Stimulated activated CD8-positive, alpha-beta memory T cell treated with anti-CD3 and anti-CD28 coated beads, Interleukin-15, amount 100 ng/mL, for 4 hours (primary cell): ENCODE measurements around the gene UNKL.
"Not testable (repeated sequence)": the region's sequence is repeated elsewhere in the genome, so short reads cannot be mapped to it uniquely, and the experiment has no call there.

ENCODE experiments used
- DNase-seq, 2 donors: peaks; one replicate each; pipeline ENCODE4 v3.0.0-alpha.2; 2020; ENCODE audit warnings: low read depth in 2 of 2

UNKL gene

GRCh38 chr16:1446296-1447080 is 32.0 kb upstream of the UNKL start:
- DNase-seq: no peak

GRCh38 chr16:1445518-1446203 is 31.2 kb upstream of the UNKL start:
- no peak for DNase-seq

- no peak for DNase-seq
Observed at GRCh38 chr16:1444730-1445517, 30.4 kb upstream of the UNKL start.

- DNase-seq: no peak
Observed at GRCh38 chr16:1443980-1444729, 29.7 kb upstream of the UNKL start, which contains the start of gene CCDC154. TSS of gene CCDC154 (minus strand) at chr16:1444556. CDS start at chr16:1444322, 234 bp downstream.

DNA sequence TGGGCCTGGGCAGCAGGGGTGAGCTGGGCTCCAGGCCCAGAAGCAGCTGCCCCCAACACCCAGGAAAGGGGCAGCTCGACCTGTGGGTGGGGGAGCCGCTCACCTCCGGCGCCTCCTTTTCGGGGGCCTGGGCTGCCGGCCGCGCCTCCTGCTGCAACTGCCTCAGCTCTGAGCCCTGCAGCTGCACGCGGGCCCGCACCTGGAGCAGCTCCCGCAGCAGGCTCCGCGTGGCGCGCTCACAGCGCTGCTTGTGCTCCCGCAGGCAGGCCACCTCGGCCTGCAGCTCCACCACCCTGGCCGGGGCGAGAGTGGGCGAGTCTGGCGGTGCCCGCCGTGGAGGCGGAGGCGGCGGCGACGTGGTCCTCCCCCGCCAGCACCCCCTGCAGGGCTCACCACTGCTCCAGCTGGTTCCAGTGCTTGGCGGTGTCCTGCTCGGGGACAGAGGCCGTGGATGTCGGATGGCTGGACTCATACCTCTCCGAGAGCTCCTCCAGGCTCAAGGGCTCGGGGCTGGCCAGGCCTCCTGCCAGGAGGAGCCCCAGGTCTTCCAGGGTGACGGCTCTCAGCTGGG is 29.0 kb upstream of the UNKL start:
- DNase-seq: no peak

- DNase-seq: no peak
Observed at GRCh38 chr16:1442697-1443096, 28.2 kb upstream of the UNKL start.

GRCh38 chr16:1441391-1441829 is 26.9 kb upstream of the UNKL start:
- DNase-seq: no peak

DNA sequence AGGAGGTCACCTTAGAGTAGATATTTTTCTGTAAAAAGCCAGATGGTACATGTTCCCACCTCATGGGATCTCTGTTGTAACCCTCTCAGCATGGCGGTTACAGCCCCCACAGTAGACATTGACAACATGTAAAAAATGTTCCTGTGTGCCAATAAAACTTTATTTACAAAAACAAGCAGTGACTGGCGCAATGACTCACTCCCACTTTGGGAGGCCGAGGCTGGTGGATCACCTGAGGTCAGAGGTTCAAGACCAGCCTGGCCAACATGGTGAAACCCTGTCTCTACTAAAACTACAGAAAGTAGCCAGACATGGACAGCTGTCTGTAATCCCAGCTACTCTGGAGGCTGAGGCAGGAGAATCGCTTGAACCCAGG is 25.2 kb upstream of the UNKL start:
- not testable (repeated sequence) for DNase-seq

GRCh38 chr16:1439058-1439698 is 24.7 kb upstream of the UNKL start:
- no peak for DNase-seq

DNA sequence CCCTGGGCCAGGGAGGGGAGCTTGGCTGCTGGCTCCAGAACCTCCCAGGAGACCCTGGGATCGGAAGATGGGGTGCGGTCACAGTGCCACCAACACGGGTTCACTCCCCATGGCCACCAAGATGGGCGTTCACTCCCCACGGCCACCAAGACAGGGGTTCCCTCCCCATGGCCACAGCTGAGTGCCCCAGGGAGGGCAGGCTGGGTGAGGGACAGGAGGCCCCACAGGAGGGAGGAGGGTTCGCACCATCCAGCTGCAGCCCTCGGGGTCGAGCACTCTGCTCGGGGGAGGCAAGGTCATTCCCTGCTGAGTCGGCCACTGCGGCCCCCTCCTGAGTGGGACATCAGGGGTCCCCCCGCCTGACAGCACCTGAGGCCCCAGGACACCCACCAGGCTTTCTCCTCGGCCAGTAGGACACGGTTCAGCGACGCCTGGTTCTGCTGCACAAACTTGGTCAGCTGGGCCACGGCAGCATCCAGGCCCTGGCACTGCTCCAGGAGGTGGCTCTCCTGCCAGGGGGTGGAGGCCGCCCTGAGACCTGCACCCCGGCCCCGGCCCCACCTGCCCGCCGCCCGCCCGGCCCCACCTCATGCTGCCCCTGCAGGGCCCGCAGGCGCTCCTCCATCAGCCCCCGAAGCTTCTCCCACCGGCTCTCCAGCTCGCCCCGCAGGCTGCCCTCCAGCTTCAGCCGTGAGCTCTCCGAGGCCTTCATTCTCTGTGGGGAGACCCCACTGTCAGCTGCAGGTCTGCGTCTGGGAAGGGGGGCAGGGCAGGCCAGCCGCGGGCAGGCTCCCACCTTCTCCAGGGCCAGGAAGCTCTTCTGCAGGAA is 23.9 kb upstream of the UNKL start:
- DNase-seq: no peak

DNA sequence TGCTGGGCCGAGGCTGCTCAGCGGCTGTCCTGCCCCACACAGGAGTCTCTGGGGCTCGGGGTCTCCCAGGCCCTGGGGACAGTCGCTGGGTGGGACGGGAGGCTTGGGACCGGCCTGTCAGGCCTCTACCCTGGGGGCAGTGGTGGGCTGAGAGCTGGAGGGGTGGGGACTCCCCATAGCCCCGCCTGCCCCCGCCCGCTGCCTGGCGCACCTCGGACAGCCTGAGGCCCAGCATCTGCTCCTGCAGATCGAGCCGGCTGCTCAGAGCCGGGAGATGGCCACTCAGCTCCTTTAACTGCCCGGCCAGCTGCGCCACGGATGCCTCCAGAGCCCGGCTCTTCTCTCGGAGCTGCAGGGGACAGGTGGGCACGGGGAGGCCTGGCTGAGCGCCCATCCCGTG is 23.1 kb upstream of the UNKL start:
- no peak for DNase-seq

- no peak for DNase-seq
Observed at GRCh38 chr16:1436731-1437355, 22.3 kb upstream of the UNKL start.

DNA sequence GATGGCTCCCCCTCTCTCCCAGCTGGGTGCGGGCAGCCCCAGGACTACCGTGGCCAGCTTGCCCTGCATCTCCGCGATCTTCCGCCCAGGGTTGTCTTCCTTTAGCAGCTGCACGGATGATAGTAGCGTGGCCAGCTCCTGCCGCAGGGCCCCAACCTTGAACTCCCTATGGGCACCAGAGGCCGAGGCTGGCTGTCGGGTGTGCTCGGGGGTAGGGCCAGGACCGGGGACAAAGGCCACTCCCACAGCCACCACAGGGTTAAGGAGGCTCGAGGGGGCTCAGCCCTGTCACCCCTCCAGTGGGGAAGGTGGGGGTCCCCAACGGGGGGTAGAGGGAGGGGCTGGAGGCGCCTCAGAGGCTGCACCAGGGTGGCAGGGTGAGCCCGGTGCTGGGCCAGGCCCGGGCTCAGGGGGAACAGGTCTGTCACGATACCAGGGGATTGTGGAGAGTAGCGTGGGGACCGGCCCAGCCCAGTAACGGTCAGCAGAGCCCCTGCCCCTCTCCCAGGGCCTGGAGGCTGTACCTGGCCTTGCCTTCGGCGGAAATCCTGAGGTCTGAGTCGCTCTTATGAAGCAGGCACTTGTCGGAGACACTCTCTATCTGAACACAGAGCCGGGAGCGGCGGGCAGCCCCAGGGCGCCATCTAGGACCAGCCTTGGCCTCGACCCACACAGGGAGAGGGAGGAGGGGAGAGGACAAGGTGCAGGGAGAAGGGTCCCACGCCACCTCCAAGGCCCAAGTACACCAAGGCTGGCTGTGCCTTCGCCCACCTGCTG is 21.6 kb upstream of the UNKL start:
- no peak for DNase-seq

DNA sequence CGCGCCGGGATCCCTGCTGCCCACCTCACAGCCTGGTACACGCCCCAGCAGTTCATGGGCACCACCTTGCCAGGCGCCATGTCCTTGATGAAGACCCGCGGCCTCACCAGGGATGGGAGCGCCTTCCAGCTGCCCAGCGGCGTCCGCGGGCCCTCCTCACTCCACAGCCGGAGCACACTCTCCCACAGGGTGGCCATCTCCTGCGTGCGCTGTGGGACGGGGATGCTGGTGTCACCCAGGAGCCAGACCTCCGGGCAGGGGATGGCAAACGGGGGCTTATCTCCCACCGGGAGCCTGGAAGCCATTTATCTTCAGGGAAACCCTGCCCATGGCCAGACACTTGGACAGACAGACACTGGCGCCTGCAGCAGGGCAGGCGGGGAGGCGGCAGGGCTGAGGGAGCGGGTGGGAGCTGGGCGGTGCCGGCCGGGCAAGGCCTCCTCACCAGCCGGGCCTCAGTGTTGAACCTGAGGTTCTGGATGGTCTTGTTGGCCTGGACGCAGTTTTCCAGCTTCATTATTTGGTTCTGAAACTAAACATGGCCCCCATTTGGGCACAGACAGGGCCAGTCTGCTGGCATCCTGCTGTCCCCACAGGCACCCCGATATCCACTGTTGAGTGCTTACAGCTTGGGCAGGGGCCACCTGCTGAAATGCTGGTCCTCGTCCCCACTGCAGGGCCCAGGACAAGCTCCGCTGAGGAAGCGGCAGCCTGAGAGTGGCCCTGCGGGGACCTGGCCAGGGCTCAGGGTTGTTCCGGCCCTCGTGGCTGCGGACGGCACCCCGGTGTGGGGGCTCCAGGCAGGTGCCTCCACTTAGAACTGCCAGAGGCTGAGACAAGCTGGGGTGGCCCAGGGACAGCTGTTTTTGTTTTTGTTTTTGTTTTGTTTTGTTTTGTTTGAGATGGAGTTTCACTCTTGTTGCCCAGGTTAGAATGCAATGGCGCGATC is 20.4 kb upstream of the UNKL start:
- no peak for DNase-seq

DNA sequence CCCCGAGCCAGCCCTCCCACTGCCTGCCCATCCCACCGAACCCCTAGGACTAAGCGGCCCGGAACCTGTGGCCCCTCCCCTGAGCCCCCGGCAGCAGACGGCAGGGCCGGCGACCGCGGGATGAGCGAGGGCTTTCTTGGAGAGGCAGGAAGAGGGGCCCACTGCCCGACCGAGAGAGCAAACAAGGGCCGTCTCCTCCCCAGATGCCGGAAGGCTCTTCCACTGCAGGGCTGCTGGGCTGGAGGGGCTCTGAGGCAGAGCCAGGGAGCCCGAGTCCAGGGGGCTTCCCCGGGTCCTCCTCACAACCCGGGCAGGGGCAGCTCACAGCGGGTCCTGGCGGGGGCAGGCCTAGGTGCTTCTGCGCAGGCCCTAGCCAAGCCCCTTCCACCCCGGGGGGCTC is 19.3 kb upstream of the UNKL start:
- no peak for DNase-seq

DNA sequence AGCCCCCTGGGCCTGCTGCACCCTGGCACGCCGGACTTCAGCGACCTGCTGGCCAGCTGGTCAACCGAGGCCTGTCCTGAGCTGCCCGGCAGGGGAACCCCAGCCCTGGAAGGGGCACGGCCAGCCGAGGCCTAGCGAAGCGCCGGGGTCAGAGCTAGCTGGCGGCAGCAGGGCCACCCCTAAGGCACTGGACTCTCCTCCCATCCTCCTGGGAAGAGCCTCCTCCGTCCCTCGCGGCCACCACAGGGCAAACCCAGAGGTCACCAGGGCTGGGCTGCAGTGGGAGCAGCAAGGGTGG is 18.7 kb upstream of the UNKL start:
- no peak for DNase-seq

DNA sequence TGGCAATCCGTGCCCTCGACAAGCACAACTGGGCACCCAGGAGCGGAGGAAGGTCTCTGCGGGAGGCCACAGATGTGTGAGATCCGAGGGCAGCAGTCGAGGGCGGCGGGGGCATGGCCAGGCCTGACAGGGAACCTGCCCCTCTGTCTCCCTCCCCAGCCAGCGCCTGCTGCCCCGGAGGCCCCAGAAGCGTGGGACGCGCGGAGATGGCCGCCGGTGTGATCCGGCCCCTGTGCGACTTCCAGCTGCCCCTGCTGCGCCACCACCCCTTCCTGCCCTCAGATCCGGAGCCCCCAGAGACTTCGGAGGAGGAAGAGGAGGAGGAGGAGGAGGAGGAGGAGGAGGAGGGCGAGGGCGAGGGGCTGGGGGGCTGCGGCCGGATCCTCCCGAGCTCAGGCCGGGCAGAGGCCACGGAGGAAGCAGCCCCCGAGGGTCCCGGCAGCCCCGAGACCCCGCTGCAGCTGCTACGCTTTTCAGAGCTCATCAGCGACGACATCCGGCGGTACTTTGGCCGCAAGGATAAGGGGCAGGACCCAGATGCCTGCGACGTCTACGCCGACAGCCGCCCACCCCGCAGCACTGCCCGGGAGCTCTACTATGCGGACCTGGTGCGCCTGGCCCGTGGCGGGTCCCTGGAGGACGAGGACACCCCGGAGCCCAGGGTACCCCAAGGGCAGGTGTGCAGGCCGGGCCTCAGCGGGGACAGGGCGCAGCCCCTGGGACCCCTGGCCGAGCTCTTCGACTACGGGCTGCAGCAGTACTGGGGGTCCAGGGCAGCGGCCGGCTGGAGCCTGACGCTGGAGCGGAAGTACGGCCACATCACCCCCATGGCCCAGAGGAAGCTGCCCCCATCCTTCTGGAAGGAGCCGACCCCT is 18.1 kb upstream of the UNKL start:
- no peak for DNase-seq
